SK-N-SH treated with all-trans-retinoic acid at 6 μM for 48 hours (cell line): Measurements from ENCODE around the gene HK2.

Experiments
- ATAC-seq: fragments of 200-7000 bp; cut with Tn5 transposase; 3 replicates; pipeline ENCODE4 v1.9.1; 2020; ENCODE audit warnings: mild to moderate bottlenecking, moderate library complexity
- ARNTL ChIP-seq: fragments of 450-650 bp; formaldehyde crosslinking; IDR thresholded peaks from 2 replicates; pipeline ENCODE4 v1.5.0; 2020; ENCODE audit warnings: low read depth, mild to moderate bottlenecking, moderate library complexity, borderline replicate concordance
- BACH2 ChIP-seq: fragments of 250-450 bp; sonication (Bioruptor Pico); IDR thresholded peaks from 2 replicates; pipeline ENCODE4 v1.9.0; 2021; ENCODE audit warnings: mild to moderate bottlenecking, borderline replicate concordance
- CREB5 ChIP-seq: fragments of 250-450 bp; sonication (Bioruptor Pico); IDR thresholded peaks from 2 replicates; pipeline ENCODE4 v1.5.1; 2020; ENCODE audit warnings: low read depth, mild to moderate bottlenecking, moderate library complexity
- CSDC2 ChIP-seq: fragments of 250-450 bp; sonication (Bioruptor Pico); IDR thresholded peaks from 2 replicates; pipeline ENCODE4 v1.5.0; 2020; ENCODE audit warnings: mild to moderate bottlenecking, moderate library complexity
- CSRNP3 ChIP-seq: fragments of 250-450 bp; sonication (Bioruptor Pico); IDR thresholded peaks from 2 replicates; pipeline ENCODE4 v1.5.1; 2021; ENCODE audit warnings: mild to moderate bottlenecking, moderate library complexity
- ESRRG ChIP-seq: fragments of 250-450 bp; sonication (Bioruptor Pico); IDR thresholded peaks from 2 replicates; pipeline ENCODE4 v1.6.1; 2021; ENCODE audit warnings: mild to moderate bottlenecking
- GLIS3 ChIP-seq: fragments of 250-450 bp; sonication (Bioruptor Pico); IDR thresholded peaks from 2 replicates; pipeline ENCODE4 v1.5.0; 2020; ENCODE audit warnings: mild to moderate bottlenecking, moderate library complexity
- ISL1 ChIP-seq: fragments of 250-450 bp; sonication (Bioruptor Pico); IDR thresholded peaks from 2 replicates; pipeline ENCODE4 v2.1.2; 2022; ENCODE audit warnings: mild to moderate bottlenecking, moderate library complexity
- OSR1 ChIP-seq: fragments of 250-450 bp; sonication (Bioruptor Pico); IDR thresholded peaks from 2 replicates; pipeline ENCODE4 v1.8.0; 2022; ENCODE audit warnings: moderate library complexity, mild to moderate bottlenecking, inconsistent platforms
- PPARA ChIP-seq: fragments of 250-450 bp; sonication (Bioruptor Pico); IDR thresholded peaks from 2 replicates; pipeline ENCODE4 v1.5.0; 2020; ENCODE audit warnings: mild to moderate bottlenecking, borderline replicate concordance
- RARB ChIP-seq: fragments of 250-450 bp; sonication (Bioruptor Pico); IDR thresholded peaks from 2 replicates; pipeline ENCODE4 v1.8.0; 2021; ENCODE audit warnings: mild to moderate bottlenecking, moderate library complexity
- SNAI2 ChIP-seq: fragments of 250-450 bp; sonication (Bioruptor Pico); IDR thresholded peaks from 2 replicates; pipeline ENCODE4 v1.5.0; 2020; ENCODE audit warnings: mild to moderate bottlenecking, moderate library complexity
- TCF4 ChIP-seq: fragments of 250-450 bp; sonication (Bioruptor Pico); IDR thresholded peaks from 2 replicates; pipeline ENCODE4 v1.8.0; 2021; ENCODE audit warnings: mild to moderate bottlenecking, moderate library complexity, borderline replicate concordance
- TOX ChIP-seq: fragments of 250-450 bp; sonication (Bioruptor Pico); IDR thresholded peaks from 2 replicates; pipeline ENCODE4 v1.8.0; 2021; ENCODE audit warnings: mild to moderate bottlenecking, moderate library complexity, borderline replicate concordance
- TSHZ2 ChIP-seq: fragments of 250-450 bp; sonication (Bioruptor Pico); IDR thresholded peaks from 2 replicates; pipeline ENCODE4 v1.5.0; 2020; ENCODE audit warnings: mild to moderate bottlenecking, moderate library complexity
- ZC3H10 ChIP-seq: fragments of 250-450 bp; sonication (Bioruptor Pico); IDR thresholded peaks from 2 replicates; pipeline ENCODE4 v1.5.1; 2021; ENCODE audit warnings: mild to moderate bottlenecking, moderate library complexity
- ZFP3 ChIP-seq: fragments of 250-450 bp; sonication (Bioruptor Pico); IDR thresholded peaks from 2 replicates; pipeline ENCODE4 v1.5.0; 2020; ENCODE audit warnings: mild to moderate bottlenecking, moderate library complexity
- ZNF565 ChIP-seq: fragments of 450-650 bp; formaldehyde crosslinking; conservative IDR thresholded peaks from 2 replicates; pipeline ENCODE4 v1.5.0; 2020; ENCODE audit warnings: low read depth, mild to moderate bottlenecking, moderate library complexity
- ZNF70 ChIP-seq: fragments of 450-650 bp; formaldehyde crosslinking; IDR thresholded peaks from 2 replicates; pipeline ENCODE4 v1.5.0; 2020; ENCODE audit warnings: mild to moderate bottlenecking, moderate library complexity
- ZNF8 ChIP-seq: fragments of 450-650 bp; formaldehyde crosslinking; IDR thresholded peaks from 2 replicates; pipeline ENCODE4 v1.5.0; 2020; ENCODE audit warnings: mild to moderate bottlenecking, moderate library complexity
- TF ChIP-seq, protein P1 (sequence below): fragments of 250-450 bp; sonication (Bioruptor Pico); IDR thresholded peaks from 2 replicates; pipeline ENCODE4 v1.8.0; 2020; ENCODE audit warnings: mild to moderate bottlenecking, moderate library complexity, borderline replicate concordance

HK2 gene

GRCh38 chr2:74864728-74865722 is 31.1 kb downstream of the HK2 start:
- peak; percentile 19; the same call in 2 of the 3 replicates for ATAC-seq
- TF ChIP-seq CSRNP3 (CRISPR knock-in tag) (no peak), TCF4 (no peak), ARNTL (CRISPR knock-in tag) (no peak), ZFP3 (CRISPR knock-in tag) (no peak), ZC3H10 (CRISPR knock-in tag) (no peak), TOX (CRISPR knock-in tag) (no peak), ZNF8 (CRISPR knock-in tag) (no peak), TSHZ2 (CRISPR knock-in tag) (no peak), PPARA (no peak), ZNF565 (CRISPR knock-in tag) (no peak), SNAI2 (no peak), BACH2 (CRISPR knock-in tag) (no peak), ESRRG (CRISPR knock-in tag) (no peak), GLIS3 (CRISPR knock-in tag) (no peak), OSR1 (no peak), CREB5 (no peak), ZNF70 (CRISPR knock-in tag) (no peak), RARB (CRISPR knock-in tag) (no peak), CSDC2 (CRISPR knock-in tag) (no peak)
- TF ChIP-seq, protein P1, sequence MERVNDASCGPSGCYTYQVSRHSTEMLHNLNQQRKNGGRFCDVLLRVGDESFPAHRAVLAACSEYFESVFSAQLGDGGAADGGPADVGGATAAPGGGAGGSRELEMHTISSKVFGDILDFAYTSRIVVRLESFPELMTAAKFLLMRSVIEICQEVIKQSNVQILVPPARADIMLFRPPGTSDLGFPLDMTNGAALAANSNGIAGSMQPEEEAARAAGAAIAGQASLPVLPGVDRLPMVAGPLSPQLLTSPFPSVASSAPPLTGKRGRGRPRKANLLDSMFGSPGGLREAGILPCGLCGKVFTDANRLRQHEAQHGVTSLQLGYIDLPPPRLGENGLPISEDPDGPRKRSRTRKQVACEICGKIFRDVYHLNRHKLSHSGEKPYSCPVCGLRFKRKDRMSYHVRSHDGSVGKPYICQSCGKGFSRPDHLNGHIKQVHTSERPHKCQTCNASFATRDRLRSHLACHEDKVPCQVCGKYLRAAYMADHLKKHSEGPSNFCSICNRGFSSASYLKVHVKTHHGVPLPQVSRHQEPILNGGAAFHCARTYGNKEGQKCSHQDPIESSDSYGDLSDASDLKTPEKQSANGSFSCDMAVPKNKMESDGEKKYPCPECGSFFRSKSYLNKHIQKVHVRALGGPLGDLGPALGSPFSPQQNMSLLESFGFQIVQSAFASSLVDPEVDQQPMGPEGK (CRISPR knock-in tag), result no peak

DNA sequence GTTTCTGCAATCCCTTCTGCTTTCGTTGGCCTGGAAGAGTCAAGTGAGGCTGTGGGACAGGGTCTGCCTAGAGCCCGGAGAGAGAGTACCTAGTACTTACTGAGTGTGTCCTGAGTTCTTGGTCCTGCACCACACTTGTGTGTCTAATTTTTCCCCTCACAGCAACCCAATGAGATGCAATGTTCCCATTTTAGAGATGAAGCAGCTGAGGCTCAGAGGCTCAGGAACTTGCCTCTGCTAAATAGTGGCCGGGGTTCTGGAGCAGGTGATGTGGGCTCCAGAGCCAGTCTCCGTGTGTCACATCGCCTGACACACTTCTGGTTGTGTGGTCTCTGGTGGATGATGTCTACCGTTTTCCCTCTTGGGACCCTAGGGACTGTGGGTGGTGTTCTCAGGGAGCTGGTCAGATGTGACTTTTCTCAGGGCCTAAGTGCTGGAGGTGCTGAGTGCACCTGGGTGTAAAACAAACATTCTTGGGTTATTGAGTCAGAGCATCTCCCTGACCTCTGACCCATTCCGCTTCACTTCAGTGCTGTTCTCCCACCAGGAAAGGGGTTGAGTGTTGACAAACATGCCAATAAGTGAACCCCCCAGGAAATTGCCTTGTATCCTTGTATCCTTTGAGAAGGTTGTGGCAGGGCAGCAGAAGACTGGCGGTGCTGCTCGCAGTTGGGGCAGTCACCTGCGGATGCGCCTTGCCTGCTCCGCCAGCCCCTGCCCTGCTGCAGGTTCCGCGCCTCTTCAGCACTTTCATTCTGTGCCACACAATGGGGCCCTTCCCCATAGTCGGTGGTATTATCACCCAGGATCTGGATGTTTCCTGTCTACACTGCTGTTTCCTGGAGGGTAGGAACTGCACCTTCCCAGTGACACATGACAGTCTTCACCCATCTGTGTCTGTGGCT is 32.1 kb downstream of the HK2 start:
- TF ChIP-seq TCF4, result no peak
- TF ChIP-seq, all 23 proteins: peak for 0
- no peak for ATAC-seq

DNA sequence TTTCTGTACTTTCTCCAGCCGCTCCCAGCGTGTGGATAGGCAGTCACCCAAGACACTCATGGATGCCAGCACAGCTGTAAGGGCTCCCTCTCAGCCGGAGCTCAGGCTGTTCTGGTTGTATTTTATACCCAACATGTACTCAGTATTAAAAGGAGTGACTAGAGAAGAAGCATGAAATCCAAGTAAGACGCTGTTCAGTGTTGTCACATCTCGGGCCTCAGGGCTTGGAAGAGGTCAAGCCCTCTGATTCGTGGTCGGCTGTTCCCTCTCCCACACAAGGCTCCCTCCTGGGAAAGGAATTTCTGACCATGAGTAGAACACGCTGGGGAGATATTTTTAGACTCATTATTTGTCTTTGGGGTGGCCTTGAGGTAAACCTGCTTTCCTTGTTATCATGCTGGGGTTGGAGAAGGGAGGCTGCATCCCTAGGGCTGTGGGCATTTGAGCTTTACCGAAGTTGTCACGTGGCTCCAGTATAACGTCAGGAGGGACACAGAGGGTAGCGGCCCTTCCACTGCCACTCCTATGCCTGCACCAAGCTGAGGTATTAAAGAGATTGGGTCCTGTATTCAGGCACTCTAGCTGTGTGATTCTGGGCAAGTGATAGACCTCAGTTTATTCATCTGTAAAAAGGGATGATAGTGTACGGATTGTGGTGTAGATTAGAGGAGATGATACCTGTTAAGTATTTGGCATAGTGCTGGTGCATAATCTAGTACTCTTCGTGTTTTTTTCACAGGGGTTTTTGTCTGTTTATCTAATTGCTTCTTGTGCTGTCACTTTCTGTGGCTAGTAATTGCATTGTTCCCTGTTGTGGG is 34.1 kb downstream of the HK2 start:
- TF ChIP-seq ISL1 (CRISPR knock-in tag) (no peak), TOX (CRISPR knock-in tag) (no peak), ZC3H10 (CRISPR knock-in tag) (no peak), ZNF70 (CRISPR knock-in tag) (no peak), TCF4 (no peak), CREB5 (no peak), SNAI2 (no peak), ARNTL (CRISPR knock-in tag) (no peak), GLIS3 (CRISPR knock-in tag) (no peak), ZNF565 (CRISPR knock-in tag) (no peak), OSR1 (no peak), CSDC2 (CRISPR knock-in tag) (no peak)
- no peak; the same call in 2 of the 3 replicates for ATAC-seq
